IPS DF 6.9 (cell line): ENCODE measurements around the gene FAM53C.

Experiments used
- DNase-seq: peaks from one replicate; pipeline ENCODE4 v3.0.0-alpha.2; 2013; ENCODE audit warnings: low read depth, low spot score
- H3K27ac ChIP-seq: one replicate; pipeline ENCODE4 v1.5.1; 2013; ENCODE audit warnings: low read length, control low read depth
- H3K27me3 ChIP-seq: 2 replicates; pipeline ENCODE4 v1.6.1; 2013; ENCODE audit warnings: mild to moderate bottlenecking, low read length; ENCODE audit not compliant: control insufficient read depth, insufficient read depth
- H3K36me3 ChIP-seq: 2 replicates; pipeline ENCODE4 v1.6.1; 2013; ENCODE audit warnings: low read length; ENCODE audit not compliant: control insufficient read depth, insufficient read depth
- H3K4me1 ChIP-seq: 2 replicates; pipeline ENCODE4 v1.6.1; 2013; ENCODE audit warnings: low read length; ENCODE audit not compliant: control insufficient read depth, insufficient read depth
- H3K4me3 ChIP-seq: 2 replicates; pipeline ENCODE4 v1.5.1; 2013; ENCODE audit warnings: mild to moderate bottlenecking, low read length
- H3K9me3 ChIP-seq: 2 replicates; pipeline ENCODE4 v1.6.1; 2013; ENCODE audit warnings: low read length, inconsistent platforms; ENCODE audit not compliant: control insufficient read depth, insufficient read depth
- WGBS: extraction: QIAGEN DNeasy Blood & Tissue Kit; methylation state at CpG from one replicate; pipeline ENCODE4 v1.1.7; 2013; ENCODE audit warnings: mixed read lengths, missing lambda C conversion rate; ENCODE audit not compliant: insufficient read length, insufficient coverage; 5-methylcytosine and 5-hydroxymethylcytosine counted together

The FAM53C gene

GRCh38 chr5:138366632-138367382, 28.7 kb downstream of the FAM53C start:
- no peak overlapping the region for H3K27ac ChIP-seq
- H3K27me3 ChIP-seq: no peaks in the 10 kb centered on the region
- DNase-seq: no peak
- WGBS: no CpG with 5 or more reads among the region's 4 CpGs
- no peak overlapping the region for H3K4me3 ChIP-seq
- no peaks in the 10 kb centered on the region for H3K4me1 ChIP-seq
- H3K9me3 ChIP-seq: no peaks in the 10 kb centered on the region
- no peaks in the 10 kb centered on the region for H3K36me3 ChIP-seq

- H3K27me3 ChIP-seq: no peaks in the 10 kb centered on the region
- 100% methylated on average over 2 of the region's 5 CpGs for WGBS
- no peak for DNase-seq
- H3K9me3 ChIP-seq: no peaks in the 10 kb centered on the region
- H3K36me3 ChIP-seq: no peaks in the 10 kb centered on the region
- H3K4me3 ChIP-seq: no peak overlapping the region
- H3K27ac ChIP-seq: no peak overlapping the region
- no peaks in the 10 kb centered on the region for H3K4me1 ChIP-seq
Measured at GRCh38 chr5:138369261-138369660, 31.2 kb downstream of the FAM53C start.

- no peak for DNase-seq
- Histone ChIP-seq H3K27ac (no peak overlapping the region), H3K4me1 (no peaks in the 10 kb centered on the region), H3K36me3 (no peaks in the 10 kb centered on the region), H3K4me3 (no peak overlapping the region), H3K9me3 (no peaks in the 10 kb centered on the region), H3K27me3 (no peaks in the 10 kb centered on the region)
- WGBS: no CpG with 5 or more reads among the region's 2 CpGs
Measured at GRCh38 chr5:138369706-138370105, 31.6 kb downstream of the FAM53C start.

GRCh38 chr5:138370537-138370936, 32.5 kb downstream of the FAM53C start:
- no peak for DNase-seq
- Histone ChIP-seq H3K27ac (no peak overlapping the region), H3K4me1 (no peaks in the 10 kb centered on the region), H3K27me3 (no peaks in the 10 kb centered on the region), H3K36me3 (no peaks in the 10 kb centered on the region), H3K9me3 (no peaks in the 10 kb centered on the region), H3K4me3 (no peak overlapping the region)
- WGBS: no CpG with 5 or more reads among the region's 3 CpGs

- no peak for DNase-seq
Measured at GRCh38 chr5:138371454-138371853, 33.4 kb downstream of the FAM53C start.

GRCh38 chr5:138372225-138372624, 34.2 kb downstream of the FAM53C start:
- DNase-seq: no peak
- H3K36me3 ChIP-seq: no peaks in the 10 kb centered on the region
- no peak overlapping the region for H3K4me3 ChIP-seq
- WGBS: no CpG with 5 or more reads among the region's 1 CpG
- H3K27me3 ChIP-seq: no peaks in the 10 kb centered on the region
- H3K4me1 ChIP-seq: no peaks in the 10 kb centered on the region
- H3K27ac ChIP-seq: no peak overlapping the region
- H3K9me3 ChIP-seq: no peaks in the 10 kb centered on the region

More at GRCh38 chr5:138371454-138371853, 33.4 kb downstream of the FAM53C start:
- WGBS: no CpG with 5 or more reads among the region's 2 CpGs
- no peak overlapping the region for H3K4me3 ChIP-seq
- H3K27me3 ChIP-seq: no peaks in the 10 kb centered on the region
- H3K9me3 ChIP-seq: no peaks in the 10 kb centered on the region
- no peaks in the 10 kb centered on the region for H3K36me3 ChIP-seq
- no peaks in the 10 kb centered on the region for H3K4me1 ChIP-seq
- H3K27ac ChIP-seq: no peak overlapping the region

- DNase-seq: no peak
- Histone ChIP-seq H3K27me3 (no peaks in the 10 kb centered on the region), H3K36me3 (no peaks in the 10 kb centered on the region; the same call in 1 of the 2 replicates), H3K4me3 (no peak overlapping the region), H3K4me1 (no peaks in the 10 kb centered on the region), H3K27ac (no peak overlapping the region), H3K9me3 (no peaks in the 10 kb centered on the region)
- no CpG with 5 or more reads among the region's 5 CpGs for WGBS
Measured at GRCh38 chr5:138372653-138373052, 34.6 kb downstream of the FAM53C start.

GRCh38 chr5:138382347-138382746, 44.3 kb downstream of the FAM53C start:
- no CpG with 5 or more reads among the region's 8 CpGs for WGBS
- no peak overlapping the region for H3K4me3 ChIP-seq

GRCh38 chr5:138385660-138386059, 47.6 kb downstream of the FAM53C start:
- WGBS: no CpG with 5 or more reads among the region's 1 CpG
- Histone ChIP-seq H3K4me1 (no peaks in the 10 kb centered on the region), H3K27ac (no peak overlapping the region), H3K4me3 (no peak overlapping the region), H3K27me3 (no peaks in the 10 kb centered on the region), H3K9me3 (no peaks in the 10 kb centered on the region), H3K36me3 (peaks cover 6% of the 10 kb centered on the region; the same call in 1 of the 2 replicates)
- DNase-seq: no peak

More at GRCh38 chr5:138382347-138382746, 44.3 kb downstream of the FAM53C start:
- peaks cover 5% of the 10 kb centered on the region; the same call in 1 of the 2 replicates for H3K36me3 ChIP-seq
- no peaks in the 10 kb centered on the region for H3K27me3 ChIP-seq
- no peaks in the 10 kb centered on the region for H3K4me1 ChIP-seq
- no peak for DNase-seq
- no peaks in the 10 kb centered on the region for H3K9me3 ChIP-seq
- no peak overlapping the region for H3K27ac ChIP-seq

- Histone ChIP-seq H3K4me1 (no peaks in the 10 kb centered on the region), H3K27ac (no peak overlapping the region), H3K27me3 (no peaks in the 10 kb centered on the region), H3K4me3 (no peak overlapping the region), H3K9me3 (no peaks in the 10 kb centered on the region), H3K36me3 (peaks cover 7% of the 10 kb centered on the region; the same call in 1 of the 2 replicates)
- no CpG with 5 or more reads among the region's 10 CpGs for WGBS
- no peak for DNase-seq
Measured at GRCh38 chr5:138386290-138386689, 48.2 kb downstream of the FAM53C start.

GRCh38 chr5:138389332-138389731, 51.3 kb downstream of the FAM53C start:
- Histone ChIP-seq H3K9me3 (no peaks in the 10 kb centered on the region), H3K27me3 (no peaks in the 10 kb centered on the region), H3K4me1 (no peaks in the 10 kb centered on the region), H3K4me3 (no peak overlapping the region), H3K27ac (no peak overlapping the region), H3K36me3 (peaks cover 7% of the 10 kb centered on the region; the same call in 1 of the 2 replicates)
- no CpG with 5 or more reads among the region's 3 CpGs for WGBS
- DNase-seq: no peak
